ENCODE measurements around the gene HS6ST2. TPM values are rescaled to one million over a fixed set of nuclear protein-coding genes. Genes with fewer than 3 reads are reported as not detected.

HS6ST2 gene
- total RNA-seq, 1 experiment from 2014 or later: 24.6 TPM

DNA sequence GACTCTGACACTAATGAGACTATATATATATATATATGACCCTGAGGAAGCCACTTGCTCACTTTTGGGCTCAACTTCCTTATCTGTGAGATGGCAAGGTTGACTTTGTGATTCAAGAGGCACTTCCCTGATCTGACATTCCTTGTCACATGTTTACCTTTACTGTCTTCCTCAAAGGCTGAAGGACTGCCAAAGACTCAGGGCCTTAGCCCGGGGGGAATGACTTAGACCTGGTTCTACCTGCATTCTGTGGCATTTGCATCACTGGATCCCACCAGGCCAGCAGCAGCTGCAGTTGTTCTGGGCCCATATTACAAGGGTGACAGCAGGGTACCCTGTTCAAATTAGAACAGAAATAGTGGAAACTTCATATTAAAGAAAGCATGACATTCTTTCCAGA, 3.1 kb upstream of the HS6ST2 start:
- Histone ChIP-seq H3K9me3 (ENCODE audit: control insufficient read depth in 1 of 2, insufficient read depth in 1 of 2, low read depth in 1 of 2, low read length in 2 of 2) (no peaks in the 10 kb centered on the region), H3K36me3 (ENCODE audit: control insufficient read depth in 1 of 2, insufficient read depth in 2 of 2, low read length in 2 of 2) (no peaks in the 10 kb centered on the region), H3K4me3 (replicated peaks in 1 of 2; ENCODE audit: low read depth in 1 of 2, low read length in 2 of 2) (no peak overlapping the region), H3K9me2 (ENCODE audit: insufficient read depth) (no peaks in the 10 kb centered on the region), H3K27me3 (ENCODE audit: insufficient read depth, low read length) (no peaks in the 10 kb centered on the region), H3K27ac (ENCODE audit: low read depth, low read length) (no peak overlapping the region), H3K4me2 (ENCODE audit: low read length) (0 out of 2 replicates have a peak overlapping the region, but pooled peaks have one; percentile 5), H3K9ac (ENCODE audit: low read length) (no peak overlapping the region), H4K20me1 (ENCODE audit: insufficient read depth) (no peaks in the 10 kb centered on the region), H2AFZ (ENCODE audit: low read depth, low read length, poor library complexity, severe bottlenecking) (no peak overlapping the region), H3K79me2 (ENCODE audit: insufficient read depth, low read length) (peaks cover 6% of the 10 kb centered on the region), H3K4me1 (ENCODE audit: control insufficient read depth in 1 of 2, insufficient read depth in 2 of 2, low read length in 2 of 2) (peaks cover 8 to 24% of the 10 kb centered on the region in 2 experiments)
- POLR2A ChIA-PET: no interaction called here
- RAD21 ChIA-PET (ENCODE audit: low non-redundant PET in 1 of 2, low total read pairs in 2 of 2, uncharacterized antibody in 2 of 2, unreplicated experiment in 2 of 2): no interaction called here
- no TSS peak for BruUV-seq (replicated peaks)
- no peak for ATAC-seq
- TF ChIP-seq ELF1 (IDR thresholded peaks at IDR 0.05; ENCODE audit: borderline replicate concordance, low read depth): no peak
- TF ChIP-seq, protein P1, sequence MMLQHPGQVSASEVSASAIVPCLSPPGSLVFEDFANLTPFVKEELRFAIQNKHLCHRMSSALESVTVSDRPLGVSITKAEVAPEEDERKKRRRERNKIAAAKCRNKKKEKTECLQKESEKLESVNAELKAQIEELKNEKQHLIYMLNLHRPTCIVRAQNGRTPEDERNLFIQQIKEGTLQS (IDR thresholded peaks at IDR 0.05): no peak
- no peak for TF ChIP-seq SP1 (IDR thresholded peaks at IDR 0.05; ENCODE audit: low read depth)
- TF ChIP-seq, protein P2, sequence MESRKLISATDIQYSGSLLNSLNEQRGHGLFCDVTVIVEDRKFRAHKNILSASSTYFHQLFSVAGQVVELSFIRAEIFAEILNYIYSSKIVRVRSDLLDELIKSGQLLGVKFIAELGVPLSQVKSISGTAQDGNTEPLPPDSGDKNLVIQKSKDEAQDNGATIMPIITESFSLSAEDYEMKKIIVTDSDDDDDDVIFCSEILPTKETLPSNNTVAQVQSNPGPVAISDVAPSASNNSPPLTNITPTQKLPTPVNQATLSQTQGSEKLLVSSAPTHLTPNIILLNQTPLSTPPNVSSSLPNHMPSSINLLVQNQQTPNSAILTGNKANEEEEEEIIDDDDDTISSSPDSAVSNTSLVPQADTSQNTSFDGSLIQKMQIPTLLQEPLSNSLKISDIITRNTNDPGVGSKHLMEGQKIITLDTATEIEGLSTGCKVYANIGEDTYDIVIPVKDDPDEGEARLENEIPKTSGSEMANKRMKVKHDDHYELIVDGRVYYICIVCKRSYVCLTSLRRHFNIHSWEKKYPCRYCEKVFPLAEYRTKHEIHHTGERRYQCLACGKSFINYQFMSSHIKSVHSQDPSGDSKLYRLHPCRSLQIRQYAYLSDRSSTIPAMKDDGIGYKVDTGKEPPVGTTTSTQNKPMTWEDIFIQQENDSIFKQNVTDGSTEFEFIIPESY (IDR thresholded peaks at IDR 0.05; ENCODE audit: extremely low read depth, insufficient replicate concordance, low read length): no peak
- no peak for TF ChIP-seq POLR2A (IDR thresholded peaks at IDR 0.05; ENCODE audit: borderline replicate concordance, extremely low read depth, insufficient read depth, insufficient read length)
- no peak for TF ChIP-seq SIN3A (IDR thresholded peaks at IDR 0.05; ENCODE audit: low read depth)
- TF ChIP-seq TCF7L2 (IDR thresholded peaks at IDR 0.05; ENCODE audit: borderline replicate concordance, extremely low read depth, insufficient read depth, insufficient read length): no peak
- TF ChIP-seq, protein P3, sequence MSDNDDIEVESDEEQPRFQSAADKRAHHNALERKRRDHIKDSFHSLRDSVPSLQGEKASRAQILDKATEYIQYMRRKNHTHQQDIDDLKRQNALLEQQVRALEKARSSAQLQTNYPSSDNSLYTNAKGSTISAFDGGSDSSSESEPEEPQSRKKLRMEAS (IDR thresholded peaks at IDR 0.05): no peak
- no peak for TF ChIP-seq SRF (IDR thresholded peaks at IDR 0.05; ENCODE audit: low read depth)
- TF ChIP-seq POLR2AphosphoS5 (IDR thresholded peaks at IDR 0.05; ENCODE audit: low read depth, low read length): no peak
- TF ChIP-seq YY1 (IDR thresholded peaks at IDR 0.05; ENCODE audit: extremely low read depth, insufficient replicate concordance, low read depth, low read length): no peak
- TF ChIP-seq, protein P4, sequence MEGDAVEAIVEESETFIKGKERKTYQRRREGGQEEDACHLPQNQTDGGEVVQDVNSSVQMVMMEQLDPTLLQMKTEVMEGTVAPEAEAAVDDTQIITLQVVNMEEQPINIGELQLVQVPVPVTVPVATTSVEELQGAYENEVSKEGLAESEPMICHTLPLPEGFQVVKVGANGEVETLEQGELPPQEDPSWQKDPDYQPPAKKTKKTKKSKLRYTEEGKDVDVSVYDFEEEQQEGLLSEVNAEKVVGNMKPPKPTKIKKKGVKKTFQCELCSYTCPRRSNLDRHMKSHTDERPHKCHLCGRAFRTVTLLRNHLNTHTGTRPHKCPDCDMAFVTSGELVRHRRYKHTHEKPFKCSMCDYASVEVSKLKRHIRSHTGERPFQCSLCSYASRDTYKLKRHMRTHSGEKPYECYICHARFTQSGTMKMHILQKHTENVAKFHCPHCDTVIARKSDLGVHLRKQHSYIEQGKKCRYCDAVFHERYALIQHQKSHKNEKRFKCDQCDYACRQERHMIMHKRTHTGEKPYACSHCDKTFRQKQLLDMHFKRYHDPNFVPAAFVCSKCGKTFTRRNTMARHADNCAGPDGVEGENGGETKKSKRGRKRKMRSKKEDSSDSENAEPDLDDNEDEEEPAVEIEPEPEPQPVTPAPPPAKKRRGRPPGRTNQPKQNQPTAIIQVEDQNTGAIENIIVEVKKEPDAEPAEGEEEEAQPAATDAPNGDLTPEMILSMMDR (IDR thresholded peaks at IDR 0.05 in 2 of 3, conservative IDR thresholded peaks at IDR 0.05 in 1 of 3; ENCODE audit: borderline replicate concordance in 1 of 3, insufficient read depth in 1 of 3, low read depth in 2 of 3, low read length in 2 of 3): no peak
- TF ChIP-seq EZH2phosphoT487 (IDR thresholded peaks at IDR 0.05; ENCODE audit: borderline replicate concordance): no peak
- no peak for DNase-seq (ENCODE audit: low read depth, low spot score)
- intact Hi-C loops (cut with micrococcal nuclease): no loop called here
- CTCF ChIA-PET: no interaction called here

All from HCT116 (cell line).